Upper lobe of left lung (tissue), 6 donors: ENCODE measurements around the gene TREX2. TPM values are rescaled to one million over a fixed set of nuclear protein-coding genes. Genes with fewer than 3 reads are reported as not detected.
A peak's percentile ranks its signal among the peaks of the same experiment; 100 is the strongest.

ENCODE experiments used
- ATAC-seq, 2 donors: fragments of 200-7000 bp; cut with Tn5 transposase; one replicate each; pipeline ENCODE4 v1.9.1; 2022; ENCODE audit warnings: mild to moderate bottlenecking in 2 of 2, moderate library complexity in 2 of 2; ENCODE audit not compliant: low FRiP score in 2 of 2
- DNase-seq, 2 donors: peaks; one replicate each; pipeline ENCODE4 v3.0.0-alpha.2; 2019 to 2020
- H3K27ac ChIP-seq, 4 donors: fragments of 200-600 bp; sonication (generic); one replicate each; pipeline ENCODE4 v1.5.1; 2016 to 2019
- H3K27me3 ChIP-seq, 4 donors: fragments of 200-600 bp; sonication (generic); one replicate each; pipeline ENCODE4 v1.5.1; 2017 to 2019
- H3K36me3 ChIP-seq, 4 donors: fragments of 200-600 bp; sonication (generic); one replicate each; pipeline ENCODE4 v1.5.1; 2016 to 2019
- H3K4me1 ChIP-seq, 4 donors: fragments of 200-600 bp; sonication (generic); one replicate each; pipeline ENCODE4 v1.5.1; 2018 to 2019
- H3K4me3 ChIP-seq, 4 donors: fragments of 200-600 bp; sonication (generic); one replicate each; pipeline ENCODE4 v1.5.1; 2017 to 2019; ENCODE audit warnings: mild to moderate bottlenecking in 2 of 4, moderate library complexity in 1 of 4
- H3K9me3 ChIP-seq, 4 donors: fragments of 200-600 bp; sonication (generic); one replicate each; pipeline ENCODE4 v1.5.1; 2018 to 2019
- EP300 ChIP-seq, 4 donors: sonication (generic); formaldehyde crosslinking; IDR thresholded peaks; one replicate each; pipeline ENCODE4 v1.5.1; 2017; ENCODE audit warnings: antibody characterized with exemption in 4 of 4, control low read depth in 2 of 4
- POLR2A ChIP-seq, 4 donors: fragments of 450-650 bp; IDR thresholded peaks; one replicate each; pipeline ENCODE4 v1.5.1; 2016 to 2017; ENCODE audit warnings: antibody characterized with exemption in 4 of 4, mild to moderate bottlenecking in 2 of 4
- POLR2AphosphoS5 ChIP-seq, 2 donors: sonication (generic); formaldehyde crosslinking; IDR thresholded peaks; one replicate each; pipeline ENCODE4 v1.5.1; 2017; ENCODE audit warnings: antibody characterized with exemption in 2 of 2
- WGBS, 2 donors: methylation state at CpG; one replicate each; pipeline ENCODE4 v1.1.5; 2017 to 2018; 5-methylcytosine and 5-hydroxymethylcytosine counted together
- total RNA-seq, 6 donors: library from RNA; depleted of rRNA in 4 of 6; stranded (reverse); fragments of >200 nt in 4 of 6; gene quantifications; one replicate each; pipeline versions ENCODE4 v1.1.0 to v1.2.1, GENCODE V29; 2016 to 2021
- TF ChIP-seq, protein P1 (sequence below), 6 experiments: fragments of 450-650 bp in 4 of 6; fragments of 200-600 bp in 2 of 6; sonication (generic) in 2 of 6; IDR thresholded peaks; one replicate each; pipeline ENCODE4 v1.5.1; 2016 to 2019; ENCODE audit warnings: antibody characterized with exemption in 6 of 6
- donor health status: DM: no; HTN: no; CAD: no; lungs with moderate emphysema.
- donor health status: DM: no; HTN: yes; CAD: no; lungs with severe emphysema.

TREX2 gene
- total RNA-seq, 6 donors from 2014 or later = 0.97 to 7.3 (median 2.8) TPM

DNA sequence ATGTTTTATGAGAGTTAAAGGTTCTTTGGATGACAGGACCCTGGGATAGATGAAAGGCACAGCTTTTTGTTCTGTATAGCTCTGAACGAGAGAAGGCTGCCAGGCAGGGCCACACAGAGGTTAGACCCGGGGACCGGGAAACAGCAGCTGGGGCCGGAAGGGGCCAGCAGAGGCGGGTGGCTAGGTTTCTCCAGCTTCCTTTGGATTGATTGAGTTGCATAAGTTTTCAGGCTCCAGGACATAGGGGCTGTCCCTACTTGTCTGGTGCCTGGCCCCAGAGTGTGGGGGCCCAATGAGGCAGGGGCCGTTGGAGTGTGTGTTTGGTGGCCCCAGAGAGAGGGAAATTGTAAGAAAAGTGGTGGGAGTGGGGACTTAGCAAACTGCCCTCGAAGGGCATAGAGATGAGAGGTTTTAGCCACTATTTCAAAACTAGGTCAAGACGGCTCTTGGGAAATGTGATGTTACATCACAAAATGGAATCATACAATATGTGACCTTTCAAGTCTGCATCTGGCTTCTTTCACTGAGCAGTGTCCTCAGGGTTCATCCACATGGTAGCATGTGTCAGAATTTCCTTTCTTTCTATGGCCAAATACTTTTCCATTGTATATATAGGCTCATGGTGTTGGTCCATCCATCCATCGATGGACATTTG, 30.9 kb downstream of the TREX2 start:
- Histone ChIP-seq H3K36me3 (no peaks in the 10 kb centered on the region), H3K9me3 (no peaks in the 10 kb centered on the region), H3K27me3 (no peaks in the 10 kb centered on the region), H3K4me3 (no peak overlapping the region), H3K4me1 (peaks cover 0 to 13% (median 4%) of the 10 kb centered on the region in 4 donors), H3K27ac (peak overlapping the region; percentile 12 to 68 (median 36))
- TF ChIP-seq, protein P1, sequence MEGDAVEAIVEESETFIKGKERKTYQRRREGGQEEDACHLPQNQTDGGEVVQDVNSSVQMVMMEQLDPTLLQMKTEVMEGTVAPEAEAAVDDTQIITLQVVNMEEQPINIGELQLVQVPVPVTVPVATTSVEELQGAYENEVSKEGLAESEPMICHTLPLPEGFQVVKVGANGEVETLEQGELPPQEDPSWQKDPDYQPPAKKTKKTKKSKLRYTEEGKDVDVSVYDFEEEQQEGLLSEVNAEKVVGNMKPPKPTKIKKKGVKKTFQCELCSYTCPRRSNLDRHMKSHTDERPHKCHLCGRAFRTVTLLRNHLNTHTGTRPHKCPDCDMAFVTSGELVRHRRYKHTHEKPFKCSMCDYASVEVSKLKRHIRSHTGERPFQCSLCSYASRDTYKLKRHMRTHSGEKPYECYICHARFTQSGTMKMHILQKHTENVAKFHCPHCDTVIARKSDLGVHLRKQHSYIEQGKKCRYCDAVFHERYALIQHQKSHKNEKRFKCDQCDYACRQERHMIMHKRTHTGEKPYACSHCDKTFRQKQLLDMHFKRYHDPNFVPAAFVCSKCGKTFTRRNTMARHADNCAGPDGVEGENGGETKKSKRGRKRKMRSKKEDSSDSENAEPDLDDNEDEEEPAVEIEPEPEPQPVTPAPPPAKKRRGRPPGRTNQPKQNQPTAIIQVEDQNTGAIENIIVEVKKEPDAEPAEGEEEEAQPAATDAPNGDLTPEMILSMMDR (IDR thresholded peaks at IDR 0.05) = no peak
- TF ChIP-seq POLR2AphosphoS5 (IDR thresholded peaks at IDR 0.05) = peak; percentile 17 to 63
- peak in 1 of 4 donors; percentile 31 for TF ChIP-seq EP300 (IDR thresholded peaks at IDR 0.05)
- no peak for TF ChIP-seq POLR2A (IDR thresholded peaks at IDR 0.05)
- ATAC-seq = peak in 1 of 2 donors; percentile 53
- WGBS, 2 donors = 39 to 53% methylated on average over 3 to 9 of the region's 9 CpGs
- DNase-seq = peak in 1 of 2 donors; percentile 36

DNA sequence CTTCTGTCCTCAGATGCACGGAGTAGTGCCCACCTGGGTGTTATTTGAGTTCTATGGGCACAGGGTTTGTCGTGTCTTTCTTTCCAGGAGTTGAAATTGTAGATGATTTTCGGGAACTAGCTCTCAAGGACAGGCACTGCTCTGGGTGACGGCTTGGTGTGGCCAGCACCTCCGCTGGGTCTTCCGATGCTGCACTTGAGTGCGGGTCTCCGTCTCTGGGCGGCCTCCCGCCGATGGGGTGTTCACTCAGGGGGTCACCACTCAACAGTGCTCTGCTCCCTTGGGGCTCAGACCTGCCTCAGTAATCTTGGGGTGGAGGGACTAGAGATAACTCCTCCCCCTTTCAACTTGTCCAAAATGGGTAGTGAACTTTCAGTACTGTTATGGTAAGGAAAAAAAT, 32.1 kb downstream of the TREX2 start:
- Histone ChIP-seq H3K9me3 (no peaks in the 10 kb centered on the region), H3K27ac (no peak overlapping the region), H3K27me3 (no peaks in the 10 kb centered on the region), H3K4me3 (no peak overlapping the region), H3K4me1 (peaks cover 0 to 13% (median 4%) of the 10 kb centered on the region in 4 donors), H3K36me3 (no peaks in the 10 kb centered on the region)
- WGBS, 2 donors = 90% methylated on average over 11 of the region's 11 CpGs; no CpG with 5 or more reads in 1 of the 2 donors
- DNase-seq (no peak), ATAC-seq (no peak)
- TF ChIP-seq, protein P1 (IDR thresholded peaks at IDR 0.05) = no peak
- no peak for TF ChIP-seq EP300 (IDR thresholded peaks at IDR 0.05)
- no peak for TF ChIP-seq POLR2AphosphoS5 (IDR thresholded peaks at IDR 0.05)
- TF ChIP-seq POLR2A (IDR thresholded peaks at IDR 0.05) = no peak

GRCh38 chrX:153412746-153413720, 32.8 kb downstream of the TREX2 start:
- no peak overlapping the region for H3K27ac ChIP-seq
- WGBS, 2 donors = 58 to 82% methylated on average over 5 to 23 of the region's 23 CpGs
- TF ChIP-seq, protein P1 (IDR thresholded peaks at IDR 0.05) = no peak
- TF ChIP-seq EP300 (IDR thresholded peaks at IDR 0.05) (no peak), POLR2A (IDR thresholded peaks at IDR 0.05) (no peak), POLR2AphosphoS5 (IDR thresholded peaks at IDR 0.05) (no peak)
- DNase-seq = no peak
- no peaks in the 10 kb centered on the region for H3K9me3 ChIP-seq
- H3K27me3 ChIP-seq = no peaks in the 10 kb centered on the region
- H3K36me3 ChIP-seq = no peaks in the 10 kb centered on the region
- ATAC-seq = no peak
- H3K4me3 ChIP-seq = peak overlapping the region in 2 of 4 donors; percentile 58 to 67
- peaks cover 0 to 13% (median 4%) of the 10 kb centered on the region in 4 donors for H3K4me1 ChIP-seq

DNA sequence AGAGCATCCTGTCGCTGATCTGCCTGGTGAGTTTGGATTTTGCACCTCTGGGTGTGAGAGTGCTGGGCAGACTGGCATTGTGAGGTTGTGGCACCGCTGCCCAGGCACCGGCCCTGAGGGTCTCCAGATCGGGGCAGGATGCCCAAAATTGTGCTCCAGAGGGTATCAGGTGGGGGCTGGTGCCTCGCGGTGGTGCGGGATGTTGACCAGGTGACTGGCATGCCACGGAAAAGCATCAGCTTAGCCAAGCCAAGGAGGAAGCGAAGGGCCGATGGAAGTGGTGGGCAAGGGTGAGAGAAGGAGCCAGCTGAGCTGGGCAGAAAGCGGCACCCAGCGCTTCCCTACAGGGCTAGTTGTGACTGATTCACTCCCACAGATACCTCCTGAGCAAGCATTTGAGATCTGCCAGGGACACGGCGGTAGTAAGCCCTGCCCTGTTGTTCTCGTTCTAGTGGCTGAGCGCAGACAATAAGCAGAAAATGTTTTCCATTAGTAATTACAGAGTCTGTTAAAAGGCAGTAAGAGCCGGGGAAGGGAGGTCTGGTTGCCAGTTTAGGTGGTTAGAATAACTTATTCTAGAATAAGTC, 33.8 kb downstream of the TREX2 start:
- WGBS, 2 donors = 50 to 70% methylated on average over 1 to 17 of the region's 17 CpGs
- ATAC-seq = no peak
- no peaks in the 10 kb centered on the region for H3K27me3 ChIP-seq

More for the DNA sequence above, 33.8 kb downstream of the TREX2 start:
- Histone ChIP-seq H3K27ac (peak overlapping the region in 3 of 4 donors; percentile 57 to 64 (median 61)), H3K4me1 (peaks cover 0 to 13% (median 4%) of the 10 kb centered on the region in 4 donors), H3K36me3 (no peaks in the 10 kb centered on the region), H3K9me3 (no peaks in the 10 kb centered on the region), H3K4me3 (peak overlapping the region; percentile 20 to 67 (median 52))
- TF ChIP-seq POLR2A (IDR thresholded peaks at IDR 0.05) = no peak
- TF ChIP-seq EP300 (IDR thresholded peaks at IDR 0.05) = no peak
- TF ChIP-seq, protein P1 (IDR thresholded peaks at IDR 0.05) = no peak
- TF ChIP-seq POLR2AphosphoS5 (IDR thresholded peaks at IDR 0.05) = no peak
- no peak for DNase-seq
